Measurements from ENCODE around the gene PROM2. TPM values are rescaled to one million over a fixed set of nuclear protein-coding genes. Genes with fewer than 3 reads are reported as not detected.

PROM2 gene
- total RNA-seq, 2 experiments from 2014 or later, result 0.48 TPM; not detected in 1

GRCh38 chr2:95272299-95272751 lies 1.9 kb upstream of the PROM2 start:
- no peak overlapping the region for H3K4me3 Mint-ChIP-seq
- H3K27ac Mint-ChIP-seq, result no peak overlapping the region
- DNase-seq, result no peak
- intact Hi-C loops (cut with micrococcal nuclease), result no loop called here
- H3K27me3 Mint-ChIP-seq, result no peaks in the 10 kb centered on the region
- no peaks in the 10 kb centered on the region for H3K9me3 Mint-ChIP-seq
- ChIA-PET CTCF (no interaction called here), POLR2A (no interaction called here)
- H3K4me1 Mint-ChIP-seq (ENCODE audit: low read depth), result no peaks in the 10 kb centered on the region
- no peaks in the 10 kb centered on the region for H3K36me3 Mint-ChIP-seq

- intact Hi-C loops (cut with micrococcal nuclease), result no loop called here
- CTCF ChIA-PET, result no interaction called here
These were observed 1.5 kb upstream of the PROM2 start for GRCh38 chr2:95272781-95273180.

GRCh38 chr2:95273566-95274290 lies 521 bp upstream of the PROM2 start:
- no peak for DNase-seq
- Mint-ChIP-seq H3K36me3 (no peaks in the 10 kb centered on the region), H3K27me3 (no peaks in the 10 kb centered on the region), H3K4me1 (ENCODE audit: low read depth) (no peaks in the 10 kb centered on the region), H3K9me3 (no peaks in the 10 kb centered on the region), H3K4me3 (no peak overlapping the region), H3K27ac (no peak overlapping the region)
- ChIA-PET POLR2A (no interaction called here), CTCF (no interaction called here)
- intact Hi-C loops (cut with micrococcal nuclease), result no loop called here

More at GRCh38 chr2:95272781-95273180, 1.5 kb upstream of the PROM2 start:
- Mint-ChIP-seq H3K4me1 (ENCODE audit: low read depth) (no peaks in the 10 kb centered on the region), H3K36me3 (no peaks in the 10 kb centered on the region), H3K4me3 (no peak overlapping the region), H3K27me3 (no peaks in the 10 kb centered on the region), H3K9me3 (no peaks in the 10 kb centered on the region), H3K27ac (no peak overlapping the region)
- POLR2A ChIA-PET, result no interaction called here
- DNase-seq, result no peak

GRCh38 chr2:95275151-95275515 lies 884 bp downstream of the PROM2 start:
- Mint-ChIP-seq H3K9me3 (no peaks in the 10 kb centered on the region), H3K4me1 (ENCODE audit: low read depth) (no peaks in the 10 kb centered on the region), H3K36me3 (no peaks in the 10 kb centered on the region), H3K4me3 (no peak overlapping the region), H3K27ac (no peak overlapping the region), H3K27me3 (no peaks in the 10 kb centered on the region)
- DNase-seq, result no peak
- ChIA-PET CTCF (no interaction called here), POLR2A (no interaction called here)
- intact Hi-C loops (cut with micrococcal nuclease), result no loop called here

- Mint-ChIP-seq H3K27ac (no peak overlapping the region), H3K36me3 (no peaks in the 10 kb centered on the region), H3K4me1 (ENCODE audit: low read depth) (no peaks in the 10 kb centered on the region), H3K27me3 (no peaks in the 10 kb centered on the region), H3K9me3 (no peaks in the 10 kb centered on the region), H3K4me3 (no peak overlapping the region)
- intact Hi-C loops (cut with micrococcal nuclease), result no loop called here
- no peak for DNase-seq
- ChIA-PET CTCF (no interaction called here), POLR2A (no interaction called here)
These were observed 1.5 kb downstream of the PROM2 start for GRCh38 chr2:95275601-95276243.

GRCh38 chr2:95276244-95276887 lies 2.1 kb downstream of the PROM2 start:
- no peaks in the 10 kb centered on the region for H3K27me3 Mint-ChIP-seq
- H3K4me1 Mint-ChIP-seq (ENCODE audit: low read depth), result no peaks in the 10 kb centered on the region
- no peak for DNase-seq
- intact Hi-C loops (cut with micrococcal nuclease), result no loop called here
- H3K36me3 Mint-ChIP-seq, result no peaks in the 10 kb centered on the region
- no peaks in the 10 kb centered on the region for H3K9me3 Mint-ChIP-seq
- no peak overlapping the region for H3K27ac Mint-ChIP-seq
- POLR2A ChIA-PET, result no interaction called here
- no peak overlapping the region for H3K4me3 Mint-ChIP-seq
- CTCF ChIA-PET, result no interaction called here

GRCh38 chr2:95276888-95277245 lies 2.6 kb downstream of the PROM2 start:
- POLR2A ChIA-PET, result no interaction called here
- Mint-ChIP-seq H3K4me1 (ENCODE audit: low read depth) (no peaks in the 10 kb centered on the region), H3K27ac (no peak overlapping the region), H3K36me3 (no peaks in the 10 kb centered on the region), H3K4me3 (no peak overlapping the region), H3K9me3 (no peaks in the 10 kb centered on the region), H3K27me3 (no peaks in the 10 kb centered on the region)
- CTCF ChIA-PET, result no interaction called here
- intact Hi-C loops (cut with micrococcal nuclease), result no loop called here
- DNase-seq, result no peak

- Mint-ChIP-seq H3K4me1 (ENCODE audit: low read depth) (no peaks in the 10 kb centered on the region), H3K9me3 (no peaks in the 10 kb centered on the region), H3K27me3 (no peaks in the 10 kb centered on the region), H3K4me3 (no peak overlapping the region), H3K36me3 (no peaks in the 10 kb centered on the region), H3K27ac (no peak overlapping the region)
- no peak for DNase-seq
- POLR2A ChIA-PET, result no interaction called here
- intact Hi-C loops (cut with micrococcal nuclease), result no loop called here
- CTCF ChIA-PET, result no interaction called here
These were observed 3.1 kb downstream of the PROM2 start for GRCh38 chr2:95277246-95277906.

- intact Hi-C loops (cut with micrococcal nuclease), result no loop called here
- ChIA-PET POLR2A (no interaction called here), CTCF (interaction anchor here (0.8 kb wide), 1 partner anchor 111 kb away, joined by 3 read pairs; no protein-coding TSS in a partner anchor)
- Mint-ChIP-seq H3K27me3 (no peaks in the 10 kb centered on the region), H3K9me3 (no peaks in the 10 kb centered on the region), H3K4me1 (ENCODE audit: low read depth) (no peaks in the 10 kb centered on the region), H3K36me3 (no peaks in the 10 kb centered on the region), H3K27ac (no peak overlapping the region), H3K4me3 (no peak overlapping the region)
- no peak for DNase-seq
These were observed 3.8 kb downstream of the PROM2 start for GRCh38 chr2:95278051-95278471.

- Mint-ChIP-seq H3K27me3 (no peaks in the 10 kb centered on the region), H3K27ac (no peak overlapping the region), H3K4me1 (ENCODE audit: low read depth) (no peaks in the 10 kb centered on the region), H3K36me3 (no peaks in the 10 kb centered on the region), H3K9me3 (no peaks in the 10 kb centered on the region), H3K4me3 (no peak overlapping the region)
- ChIA-PET POLR2A (no interaction called here), CTCF (interaction anchor here (0.8 kb wide), 1 partner anchor 111 kb away, joined by 3 read pairs; no protein-coding TSS in a partner anchor)
- no peak for DNase-seq
- intact Hi-C loops (cut with micrococcal nuclease), result no loop called here
These were observed 4.5 kb downstream of the PROM2 start for GRCh38 chr2:95278637-95279225.

- intact Hi-C loops (cut with micrococcal nuclease), result no loop called here
- no peak overlapping the region for H3K4me3 Mint-ChIP-seq
- POLR2A ChIA-PET, result no interaction called here
- no peak for DNase-seq
- H3K27ac Mint-ChIP-seq, result no peak overlapping the region
- CTCF ChIA-PET, result no interaction called here
- no peaks in the 10 kb centered on the region for H3K4me1 Mint-ChIP-seq (ENCODE audit: low read depth)
- H3K9me3 Mint-ChIP-seq, result no peaks in the 10 kb centered on the region
- H3K27me3 Mint-ChIP-seq, result no peaks in the 10 kb centered on the region
- no peaks in the 10 kb centered on the region for H3K36me3 Mint-ChIP-seq
These were observed 5.3 kb downstream of the PROM2 start for GRCh38 chr2:95279435-95280035.

GRCh38 chr2:95281071-95281470 lies 6.8 kb downstream of the PROM2 start:
- CTCF ChIA-PET, result no interaction called here
- intact Hi-C loops (cut with micrococcal nuclease), result no loop called here
- Mint-ChIP-seq H3K27ac (no peak overlapping the region), H3K4me1 (ENCODE audit: low read depth) (no peaks in the 10 kb centered on the region), H3K9me3 (no peaks in the 10 kb centered on the region), H3K27me3 (no peaks in the 10 kb centered on the region), H3K36me3 (no peaks in the 10 kb centered on the region), H3K4me3 (no peak overlapping the region)
- POLR2A ChIA-PET, result no interaction called here
- no peak for DNase-seq
